ENCODE results near the gene DOCK9. TPM values are rescaled to one million over a fixed set of nuclear protein-coding genes. Genes with fewer than 3 reads are reported as not detected.

Gene DOCK9
- total RNA-seq, 4 donors from 2014 or later, result 31.4 to 46.7 (median 45.6) TPM

GRCh38 chr13:98941536-98941935, 36.3 kb downstream of the DOCK9 start:
- Histone ChIP-seq H3K9me3 (no peaks in the 10 kb centered on the region), H3K36me3 (no peaks in the 10 kb centered on the region), H3K4me3 (no peak overlapping the region), H3K27ac (peak overlapping the region in 1 of 4 donors; percentile 16), H3K4me1 (peaks cover 13 to 28% of the 10 kb centered on the region in 2 donors), H3K27me3 (no peaks in the 10 kb centered on the region)
- TF ChIP-seq POLR2A (IDR thresholded peaks at IDR 0.05) (no peak), CTCF (IDR thresholded peaks at IDR 0.05 in 4 of 5, conservative IDR thresholded peaks at IDR 0.05 in 1 of 5) (no peak)
- intact Hi-C loops (cut with DNase I; ENCODE audit: low total_unique reads), result no loop called here
- DNase-seq (no peak), ATAC-seq (no peak)
- in situ Hi-C loops (cut with MboI; ENCODE audit: low sequenced_read_pairs in 4 of 4), result no loop called here

- no peak for ATAC-seq
- H3K27me3 ChIP-seq, result no peaks in the 10 kb centered on the region
- no peak for DNase-seq
- H3K4me1 ChIP-seq, result peaks cover 13 to 28% of the 10 kb centered on the region in 2 donors
- H3K9me3 ChIP-seq, result no peaks in the 10 kb centered on the region
- no peak overlapping the region for H3K4me3 ChIP-seq
- intact Hi-C loops (cut with DNase I; ENCODE audit: low total_unique reads) (no loop called here), in situ Hi-C loops (cut with MboI; ENCODE audit: low sequenced_read_pairs in 4 of 4) (no loop called here)
- H3K36me3 ChIP-seq, result no peaks in the 10 kb centered on the region
- peak overlapping the region in 1 of 4 donors; percentile 16 for H3K27ac ChIP-seq
- TF ChIP-seq CTCF (IDR thresholded peaks at IDR 0.05 in 4 of 5, conservative IDR thresholded peaks at IDR 0.05 in 1 of 5) (no peak), POLR2A (IDR thresholded peaks at IDR 0.05) (no peak)
Observed at GRCh38 chr13:98941126-98941525, 36.7 kb downstream of the DOCK9 start.

GRCh38 chr13:98940325-98941001, 37.4 kb downstream of the DOCK9 start:
- TF ChIP-seq CTCF (IDR thresholded peaks at IDR 0.05 in 4 of 5, conservative IDR thresholded peaks at IDR 0.05 in 1 of 5) (no peak), POLR2A (IDR thresholded peaks at IDR 0.05) (no peak)
- Histone ChIP-seq H3K9me3 (no peaks in the 10 kb centered on the region), H3K4me1 (peaks cover 13 to 28% of the 10 kb centered on the region in 2 donors), H3K4me3 (no peak overlapping the region), H3K27ac (peak overlapping the region in 3 of 4 donors; percentile 23 to 49 (median 37)), H3K27me3 (no peaks in the 10 kb centered on the region), H3K36me3 (no peaks in the 10 kb centered on the region)
- DNase-seq (no peak), ATAC-seq (no peak)
- intact Hi-C loops (cut with DNase I; ENCODE audit: low total_unique reads), result no loop called here
- in situ Hi-C loops (cut with MboI; ENCODE audit: low sequenced_read_pairs in 4 of 4), result no loop called here

- no peak for TF ChIP-seq POLR2A (IDR thresholded peaks at IDR 0.05)
- TF ChIP-seq CTCF (IDR thresholded peaks at IDR 0.05 in 4 of 5, conservative IDR thresholded peaks at IDR 0.05 in 1 of 5), result no peak
- H3K9me3 ChIP-seq, result no peaks in the 10 kb centered on the region
- H3K4me1 ChIP-seq, result peaks cover 13 to 28% of the 10 kb centered on the region in 2 donors
- no peaks in the 10 kb centered on the region for H3K36me3 ChIP-seq
- in situ Hi-C loops (cut with MboI; ENCODE audit: low sequenced_read_pairs in 4 of 4) (no loop called here), intact Hi-C loops (cut with DNase I; ENCODE audit: low total_unique reads) (no loop called here)
- DNase-seq (no peak), ATAC-seq (peak; percentile 40 to 58)
- no peaks in the 10 kb centered on the region for H3K27me3 ChIP-seq
- H3K4me3 ChIP-seq, result no peak overlapping the region
- peak overlapping the region in 3 of 4 donors; percentile 23 to 49 (median 37) for H3K27ac ChIP-seq
Observed at GRCh38 chr13:98939660-98940191, 38.1 kb downstream of the DOCK9 start.

Data from gastrocnemius medialis (tissue), 4 donors.